Keratinocyte (primary cell): ENCODE results near the gene CCL15.
"Not testable (repeated sequence)": the region's sequence is repeated elsewhere in the genome, so short reads cannot be mapped to it uniquely, and the experiment has no call there.

Experiments used
- EZH2 ChIP-seq: IDR thresholded peaks from one replicate; pipeline ENCODE4 v1.6.1; 2012; ENCODE audit warnings: inconsistent platforms, mild to moderate bottlenecking, low read length, moderate library complexity
- TF ChIP-seq, protein P1 (sequence below), 3 experiments: IDR thresholded peaks in 1 of 3; conservative IDR thresholded peaks in 1 of 3; optimal IDR thresholded peaks in 1 of 3; 2 replicates in 2 of 3; 3 replicates in 1 of 3; pipeline versions ENCODE3 to v1.5.1; 2011; ENCODE audit warnings: low read length in 3 of 3, mild to moderate bottlenecking in 3 of 3, moderate library complexity in 2 of 3, control low read depth in 1 of 3, inconsistent platforms in 1 of 3; ENCODE audit not compliant: insufficient read depth in 2 of 3; ENCODE audit errors: extremely low read depth in 1 of 3

DNA sequence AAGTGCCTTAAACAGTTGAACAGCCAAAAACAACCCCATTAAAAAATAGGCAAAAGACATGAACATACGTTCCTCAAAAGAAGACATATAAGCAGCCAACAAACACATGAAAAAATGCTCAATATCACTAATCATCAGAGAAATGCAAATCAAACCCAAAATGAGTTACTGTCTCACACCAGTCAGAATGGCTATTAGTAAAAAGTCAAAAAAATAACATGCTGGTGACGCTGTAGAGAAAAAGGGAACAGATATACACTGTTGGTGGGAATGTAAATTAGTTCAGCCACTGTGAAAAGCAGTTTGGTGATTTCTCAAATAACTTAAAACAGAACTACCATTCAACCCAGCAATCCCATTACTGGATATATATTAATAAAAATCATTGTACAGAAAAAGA is 6.0 kb downstream of the CCL15 start:
- TF ChIP-seq, protein P1, sequence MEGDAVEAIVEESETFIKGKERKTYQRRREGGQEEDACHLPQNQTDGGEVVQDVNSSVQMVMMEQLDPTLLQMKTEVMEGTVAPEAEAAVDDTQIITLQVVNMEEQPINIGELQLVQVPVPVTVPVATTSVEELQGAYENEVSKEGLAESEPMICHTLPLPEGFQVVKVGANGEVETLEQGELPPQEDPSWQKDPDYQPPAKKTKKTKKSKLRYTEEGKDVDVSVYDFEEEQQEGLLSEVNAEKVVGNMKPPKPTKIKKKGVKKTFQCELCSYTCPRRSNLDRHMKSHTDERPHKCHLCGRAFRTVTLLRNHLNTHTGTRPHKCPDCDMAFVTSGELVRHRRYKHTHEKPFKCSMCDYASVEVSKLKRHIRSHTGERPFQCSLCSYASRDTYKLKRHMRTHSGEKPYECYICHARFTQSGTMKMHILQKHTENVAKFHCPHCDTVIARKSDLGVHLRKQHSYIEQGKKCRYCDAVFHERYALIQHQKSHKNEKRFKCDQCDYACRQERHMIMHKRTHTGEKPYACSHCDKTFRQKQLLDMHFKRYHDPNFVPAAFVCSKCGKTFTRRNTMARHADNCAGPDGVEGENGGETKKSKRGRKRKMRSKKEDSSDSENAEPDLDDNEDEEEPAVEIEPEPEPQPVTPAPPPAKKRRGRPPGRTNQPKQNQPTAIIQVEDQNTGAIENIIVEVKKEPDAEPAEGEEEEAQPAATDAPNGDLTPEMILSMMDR (optimal IDR thresholded peaks at IDR 0.05 in 1 of 3, IDR thresholded peaks at IDR 0.05 in 1 of 3, conservative IDR thresholded peaks at IDR 0.05 in 1 of 3; ENCODE audit: extremely low read depth in 1 of 3, insufficient read depth in 2 of 3, low read length in 3 of 3): not testable (repeated sequence)
- TF ChIP-seq EZH2: not testable (repeated sequence)
